ENCODE data around the gene AFAP1L1.

DNA sequence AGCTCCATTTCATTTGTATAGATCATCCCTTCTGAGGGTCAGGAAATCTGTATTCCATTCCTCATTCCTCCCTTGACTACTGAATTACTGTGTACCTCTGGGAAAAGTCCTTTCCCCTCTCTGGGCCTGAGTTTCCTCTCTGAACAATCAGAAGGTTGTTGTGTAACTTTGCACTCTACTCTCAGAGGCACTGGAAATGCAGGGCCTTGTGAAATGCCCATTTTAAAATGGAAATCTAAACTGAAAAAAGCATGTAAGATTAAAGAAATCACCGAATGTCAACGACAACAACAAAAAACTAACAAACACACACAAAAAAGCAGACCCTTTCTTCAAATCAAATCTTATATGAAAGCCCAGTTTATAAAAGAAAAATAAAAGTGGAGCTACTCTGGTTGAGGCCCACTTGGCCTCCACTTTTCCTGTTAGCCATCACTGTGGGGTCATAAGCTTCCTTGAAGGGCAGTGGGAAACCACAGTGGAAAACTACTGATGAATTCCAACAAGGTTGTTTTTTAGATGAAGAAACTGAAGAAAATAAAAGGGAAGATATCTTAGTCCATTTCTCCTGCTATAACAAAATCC is 52.1 kb downstream of the AFAP1L1 start:
- TF ChIP-seq, protein P1, sequence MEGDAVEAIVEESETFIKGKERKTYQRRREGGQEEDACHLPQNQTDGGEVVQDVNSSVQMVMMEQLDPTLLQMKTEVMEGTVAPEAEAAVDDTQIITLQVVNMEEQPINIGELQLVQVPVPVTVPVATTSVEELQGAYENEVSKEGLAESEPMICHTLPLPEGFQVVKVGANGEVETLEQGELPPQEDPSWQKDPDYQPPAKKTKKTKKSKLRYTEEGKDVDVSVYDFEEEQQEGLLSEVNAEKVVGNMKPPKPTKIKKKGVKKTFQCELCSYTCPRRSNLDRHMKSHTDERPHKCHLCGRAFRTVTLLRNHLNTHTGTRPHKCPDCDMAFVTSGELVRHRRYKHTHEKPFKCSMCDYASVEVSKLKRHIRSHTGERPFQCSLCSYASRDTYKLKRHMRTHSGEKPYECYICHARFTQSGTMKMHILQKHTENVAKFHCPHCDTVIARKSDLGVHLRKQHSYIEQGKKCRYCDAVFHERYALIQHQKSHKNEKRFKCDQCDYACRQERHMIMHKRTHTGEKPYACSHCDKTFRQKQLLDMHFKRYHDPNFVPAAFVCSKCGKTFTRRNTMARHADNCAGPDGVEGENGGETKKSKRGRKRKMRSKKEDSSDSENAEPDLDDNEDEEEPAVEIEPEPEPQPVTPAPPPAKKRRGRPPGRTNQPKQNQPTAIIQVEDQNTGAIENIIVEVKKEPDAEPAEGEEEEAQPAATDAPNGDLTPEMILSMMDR (tag by site-specific recombination; IDR thresholded peaks at IDR 0.05) = no peak
- no peak for TF ChIP-seq ZNF274 (IDR thresholded peaks at IDR 0.05; ENCODE audit: low read length)
- no peak for TF ChIP-seq ZNF274 (tag by site-specific recombination; IDR thresholded peaks at IDR 0.05; ENCODE audit: borderline replicate concordance)
- TF ChIP-seq ZNF391 (tag by site-specific recombination; IDR thresholded peaks at IDR 0.05; ENCODE audit: borderline replicate concordance, low read depth) = no peak
- TF ChIP-seq, protein P2, sequence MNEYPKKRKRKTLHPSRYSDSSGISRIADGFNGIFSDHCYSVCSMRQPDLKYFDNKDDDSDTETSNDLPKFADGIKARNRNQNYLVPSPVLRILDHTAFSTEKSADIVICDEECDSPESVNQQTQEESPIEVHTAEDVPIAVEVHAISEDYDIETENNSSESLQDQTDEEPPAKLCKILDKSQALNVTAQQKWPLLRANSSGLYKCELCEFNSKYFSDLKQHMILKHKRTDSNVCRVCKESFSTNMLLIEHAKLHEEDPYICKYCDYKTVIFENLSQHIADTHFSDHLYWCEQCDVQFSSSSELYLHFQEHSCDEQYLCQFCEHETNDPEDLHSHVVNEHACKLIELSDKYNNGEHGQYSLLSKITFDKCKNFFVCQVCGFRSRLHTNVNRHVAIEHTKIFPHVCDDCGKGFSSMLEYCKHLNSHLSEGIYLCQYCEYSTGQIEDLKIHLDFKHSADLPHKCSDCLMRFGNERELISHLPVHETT (tag by site-specific recombination; IDR thresholded peaks at IDR 0.05) = no peak
- no peak for TF ChIP-seq ZNF530 (tag by site-specific recombination; IDR thresholded peaks at IDR 0.05; ENCODE audit: low read depth)
- no peak for TF ChIP-seq TRIM28 (IDR thresholded peaks at IDR 0.05; ENCODE audit: borderline replicate concordance, low read length)
- TF ChIP-seq, protein P3, sequence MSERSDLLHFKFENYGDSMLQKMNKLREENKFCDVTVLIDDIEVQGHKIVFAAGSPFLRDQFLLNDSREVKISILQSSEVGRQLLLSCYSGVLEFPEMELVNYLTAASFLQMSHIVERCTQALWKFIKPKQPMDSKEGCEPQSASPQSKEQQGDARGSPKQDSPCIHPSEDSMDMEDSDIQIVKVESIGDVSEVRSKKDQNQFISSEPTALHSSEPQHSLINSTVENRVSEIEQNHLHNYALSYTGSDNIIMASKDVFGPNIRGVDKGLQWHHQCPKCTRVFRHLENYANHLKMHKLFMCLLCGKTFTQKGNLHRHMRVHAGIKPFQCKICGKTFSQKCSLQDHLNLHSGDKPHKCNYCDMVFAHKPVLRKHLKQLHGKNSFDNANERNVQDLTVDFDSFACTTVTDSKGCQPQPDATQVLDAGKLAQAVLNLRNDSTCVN (tag by site-specific recombination; optimal IDR thresholded peaks at IDR 0.05) = no peak
- no peak for TF ChIP-seq ZNF23 (tag by site-specific recombination; IDR thresholded peaks at IDR 0.05; ENCODE audit: borderline replicate concordance)
- TF ChIP-seq, protein P4, sequence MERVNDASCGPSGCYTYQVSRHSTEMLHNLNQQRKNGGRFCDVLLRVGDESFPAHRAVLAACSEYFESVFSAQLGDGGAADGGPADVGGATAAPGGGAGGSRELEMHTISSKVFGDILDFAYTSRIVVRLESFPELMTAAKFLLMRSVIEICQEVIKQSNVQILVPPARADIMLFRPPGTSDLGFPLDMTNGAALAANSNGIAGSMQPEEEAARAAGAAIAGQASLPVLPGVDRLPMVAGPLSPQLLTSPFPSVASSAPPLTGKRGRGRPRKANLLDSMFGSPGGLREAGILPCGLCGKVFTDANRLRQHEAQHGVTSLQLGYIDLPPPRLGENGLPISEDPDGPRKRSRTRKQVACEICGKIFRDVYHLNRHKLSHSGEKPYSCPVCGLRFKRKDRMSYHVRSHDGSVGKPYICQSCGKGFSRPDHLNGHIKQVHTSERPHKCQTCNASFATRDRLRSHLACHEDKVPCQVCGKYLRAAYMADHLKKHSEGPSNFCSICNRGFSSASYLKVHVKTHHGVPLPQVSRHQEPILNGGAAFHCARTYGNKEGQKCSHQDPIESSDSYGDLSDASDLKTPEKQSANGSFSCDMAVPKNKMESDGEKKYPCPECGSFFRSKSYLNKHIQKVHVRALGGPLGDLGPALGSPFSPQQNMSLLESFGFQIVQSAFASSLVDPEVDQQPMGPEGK (tag by site-specific recombination; IDR thresholded peaks at IDR 0.05) = no peak
- TF ChIP-seq, protein P5, sequence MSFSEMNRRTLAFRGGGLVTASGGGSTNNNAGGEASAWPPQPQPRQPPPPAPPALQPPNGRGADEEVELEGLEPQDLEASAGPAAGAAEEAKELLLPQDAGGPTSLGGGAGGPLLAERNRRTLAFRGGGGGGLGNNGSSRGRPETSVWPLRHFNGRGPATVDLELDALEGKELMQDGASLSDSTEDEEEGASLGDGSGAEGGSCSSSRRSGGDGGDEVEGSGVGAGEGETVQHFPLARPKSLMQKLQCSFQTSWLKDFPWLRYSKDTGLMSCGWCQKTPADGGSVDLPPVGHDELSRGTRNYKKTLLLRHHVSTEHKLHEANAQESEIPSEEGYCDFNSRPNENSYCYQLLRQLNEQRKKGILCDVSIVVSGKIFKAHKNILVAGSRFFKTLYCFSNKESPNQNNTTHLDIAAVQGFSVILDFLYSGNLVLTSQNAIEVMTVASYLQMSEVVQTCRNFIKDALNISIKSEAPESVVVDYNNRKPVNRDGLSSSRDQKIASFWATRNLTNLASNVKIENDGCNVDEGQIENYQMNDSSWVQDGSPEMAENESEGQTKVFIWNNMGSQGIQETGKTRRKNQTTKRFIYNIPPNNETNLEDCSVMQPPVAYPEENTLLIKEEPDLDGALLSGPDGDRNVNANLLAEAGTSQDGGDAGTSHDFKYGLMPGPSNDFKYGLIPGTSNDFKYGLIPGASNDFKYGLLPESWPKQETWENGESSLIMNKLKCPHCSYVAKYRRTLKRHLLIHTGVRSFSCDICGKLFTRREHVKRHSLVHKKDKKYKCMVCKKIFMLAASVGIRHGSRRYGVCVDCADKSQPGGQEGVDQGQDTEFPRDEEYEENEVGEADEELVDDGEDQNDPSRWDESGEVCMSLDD (tag by site-specific recombination; IDR thresholded peaks at IDR 0.05) = no peak
- TF ChIP-seq ZNF221 (tag by site-specific recombination; IDR thresholded peaks at IDR 0.05; ENCODE audit: borderline replicate concordance) = no peak
- TF ChIP-seq, protein P6, sequence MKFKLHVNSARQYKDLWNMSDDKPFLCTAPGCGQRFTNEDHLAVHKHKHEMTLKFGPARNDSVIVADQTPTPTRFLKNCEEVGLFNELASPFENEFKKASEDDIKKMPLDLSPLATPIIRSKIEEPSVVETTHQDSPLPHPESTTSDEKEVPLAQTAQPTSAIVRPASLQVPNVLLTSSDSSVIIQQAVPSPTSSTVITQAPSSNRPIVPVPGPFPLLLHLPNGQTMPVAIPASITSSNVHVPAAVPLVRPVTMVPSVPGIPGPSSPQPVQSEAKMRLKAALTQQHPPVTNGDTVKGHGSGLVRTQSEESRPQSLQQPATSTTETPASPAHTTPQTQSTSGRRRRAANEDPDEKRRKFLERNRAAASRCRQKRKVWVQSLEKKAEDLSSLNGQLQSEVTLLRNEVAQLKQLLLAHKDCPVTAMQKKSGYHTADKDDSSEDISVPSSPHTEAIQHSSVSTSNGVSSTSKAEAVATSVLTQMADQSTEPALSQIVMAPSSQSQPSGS (tag by site-specific recombination; IDR thresholded peaks at IDR 0.05; ENCODE audit: low read depth) = no peak

Measured in HEK293 (cell line).